SU-DHL-6 (cell line): ENCODE data around the gene ADAM17.

Source experiments
- H2AFZ ChIP-seq: fragments of 200-600 bp; sonication (generic); 2 replicates; pipeline ENCODE4 v1.6.1; 2014; ENCODE audit warnings: low read depth, mild to moderate bottlenecking, moderate library complexity, mixed read lengths, antibody characterized with exemption, low read length; ENCODE audit not compliant: severe bottlenecking
- H3F3A ChIP-seq: fragments of 200-600 bp; shearing (Covaris generic); 2 replicates; pipeline ENCODE4 v1.6.0; 2016; ENCODE audit warnings: antibody characterized with exemption, mild to moderate bottlenecking; ENCODE audit not compliant: insufficient read depth
- H3K27ac ChIP-seq: fragments of 200-600 bp; sonication (generic); 2 replicates; pipeline ENCODE4 v1.5.1; 2016; ENCODE audit warnings: low read depth, mild to moderate bottlenecking, low read length, moderate library complexity, mixed read lengths
- H3K27me3 ChIP-seq: fragments of 200-600 bp; sonication (generic), shearing (Covaris generic); 2 replicates; pipeline ENCODE4 v1.6.0; 2014; ENCODE audit warnings: mild to moderate bottlenecking, low read length
- H3K36me3 ChIP-seq: fragments of 200-600 bp; sonication (generic); 2 replicates; pipeline ENCODE4 v1.6.1; 2014; ENCODE audit warnings: mild to moderate bottlenecking, low read length, mixed read lengths
- H3K4me2 ChIP-seq: fragments of 300-600, 200-600 bp; shearing (Covaris generic), sonication (generic); 2 replicates; pipeline ENCODE4 v1.6.0; 2014; ENCODE audit warnings: low read length, low read depth, mild to moderate bottlenecking; ENCODE audit not compliant: poor library complexity, severe bottlenecking
- H3K4me3 ChIP-seq: fragments of 200-600 bp; sonication (generic); 2 replicates; pipeline ENCODE4 v1.5.1; 2014; ENCODE audit warnings: antibody characterized with exemption, low read length, mild to moderate bottlenecking, mixed read lengths; ENCODE audit not compliant: insufficient read depth, poor library complexity, severe bottlenecking
- H3K79me2 ChIP-seq: fragments of 200-600 bp; sonication (generic); 2 replicates; pipeline ENCODE4 v1.6.1; 2014; ENCODE audit warnings: mild to moderate bottlenecking, low read length, moderate library complexity; ENCODE audit not compliant: insufficient read depth
- H3K9ac ChIP-seq: fragments of 200-600 bp; sonication (generic); 2 replicates; pipeline ENCODE4 v1.7.0; 2014; ENCODE audit warnings: mild to moderate bottlenecking, low read length
- H3K9me2 ChIP-seq: fragments of 200-600 bp; sonication (generic); replicated peaks from 2 replicates; pipeline ENCODE4 v1.6.1; 2014; ENCODE audit warnings: low read length; ENCODE audit not compliant: insufficient read depth
- H3K9me3 ChIP-seq: fragments of 200-600 bp; sonication (generic); 2 replicates; pipeline ENCODE4 v1.6.1; 2014; ENCODE audit warnings: low read length, mixed read lengths; ENCODE audit not compliant: insufficient read depth
- H4K20me1 ChIP-seq: fragments of 200-600 bp; sonication (generic); 2 replicates; pipeline ENCODE4 v1.6.1; 2014; ENCODE audit warnings: low read depth, mild to moderate bottlenecking, antibody characterized with exemption, low read length, moderate library complexity, mixed read lengths
- CTCF ChIP-seq: fragments of 200-600 bp; sonication (generic); IDR thresholded peaks from one replicate; pipeline ENCODE4 v1.5.1; 2017; ENCODE audit warnings: antibody characterized with exemption, mild to moderate bottlenecking, low read length, moderate library complexity; ENCODE audit not compliant: insufficient read depth, poor library complexity, severe bottlenecking
- EZH2phosphoT487 ChIP-seq: fragments of 200-600 bp; sonication (generic), shearing (Covaris generic); conservative IDR thresholded peaks from 2 replicates; pipeline ENCODE4 v1.6.1; 2018; ENCODE audit warnings: mild to moderate bottlenecking, antibody characterized with exemption, low read length, moderate library complexity, mixed read lengths

Gene ADAM17

GRCh38 chr2:9472511-9472910 is 83.1 kb downstream of the ADAM17 start:
- H3K4me3 ChIP-seq, result no peak overlapping the region
- peak overlapping the region; percentile 72; the same call in 1 of the 2 replicates for H3K27ac ChIP-seq
- no peak overlapping the region for H3K9ac ChIP-seq
- no peaks in the 10 kb centered on the region for H4K20me1 ChIP-seq
- 0 out of 2 replicates have a peak, but pooled peaks cover 14% of the 10 kb centered on the region for H3K79me2 ChIP-seq
- no peak overlapping the region for H2AFZ ChIP-seq
- peaks cover 24% of the 10 kb centered on the region for H3F3A ChIP-seq
- H3K9me3 ChIP-seq, result no peaks in the 10 kb centered on the region; the same call in 1 of the 2 replicates
- no peak for TF ChIP-seq EZH2phosphoT487
- TF ChIP-seq CTCF, result no peak
- no peak overlapping the region for H3K4me2 ChIP-seq
- H3K36me3 ChIP-seq, result peaks cover 9% of the 10 kb centered on the region
- H3K27me3 ChIP-seq, result no peaks in the 10 kb centered on the region
- no peaks in the 10 kb centered on the region for H3K9me2 ChIP-seq

- Histone ChIP-seq H3K79me2 (0 out of 2 replicates have a peak, but pooled peaks cover 12% of the 10 kb centered on the region), H4K20me1 (no peaks in the 10 kb centered on the region), H3K36me3 (peaks cover 6% of the 10 kb centered on the region), H3K9ac (no peak overlapping the region), H3K27me3 (no peaks in the 10 kb centered on the region), H3F3A (peaks cover 22% of the 10 kb centered on the region), H3K4me2 (no peak overlapping the region), H3K4me3 (no peak overlapping the region), H3K9me3 (no peaks in the 10 kb centered on the region), H3K9me2 (no peaks in the 10 kb centered on the region), H2AFZ (no peak overlapping the region), H3K27ac (no peak overlapping the region)
- TF ChIP-seq CTCF, result no peak
- TF ChIP-seq EZH2phosphoT487, result no peak
Observed at GRCh38 chr2:9471206-9471605, 84.4 kb downstream of the ADAM17 start.

- Histone ChIP-seq H3K9ac (no peak overlapping the region), H4K20me1 (no peaks in the 10 kb centered on the region), H3K27ac (no peak overlapping the region), H3K4me2 (no peak overlapping the region), H3K27me3 (no peaks in the 10 kb centered on the region), H3K36me3 (peaks cover 4% of the 10 kb centered on the region; the same call in 1 of the 2 replicates), H3K9me3 (no peaks in the 10 kb centered on the region), H3K79me2 (no peaks in the 10 kb centered on the region), H3K9me2 (no peaks in the 10 kb centered on the region), H3K4me3 (no peak overlapping the region), H3F3A (peaks cover 11% of the 10 kb centered on the region), H2AFZ (no peak overlapping the region)
- no peak for TF ChIP-seq EZH2phosphoT487
- TF ChIP-seq CTCF, result no peak
Observed at GRCh38 chr2:9467687-9468086, 87.9 kb downstream of the ADAM17 start.
